GM19455 (cell line): Measurements from ENCODE around the gene POTEH.
"Not testable (repeated sequence)": the region's sequence is repeated elsewhere in the genome, so short reads cannot be mapped to it uniquely, and the experiment has no call there.

Experiments used
- ATAC-seq: cut with Tn5 transposase; IDR thresholded peaks from one replicate; pipeline ENCODE4 v1.9.1; 2021; ENCODE audit not compliant: unreplicated experiment

POTEH gene

DNA sequence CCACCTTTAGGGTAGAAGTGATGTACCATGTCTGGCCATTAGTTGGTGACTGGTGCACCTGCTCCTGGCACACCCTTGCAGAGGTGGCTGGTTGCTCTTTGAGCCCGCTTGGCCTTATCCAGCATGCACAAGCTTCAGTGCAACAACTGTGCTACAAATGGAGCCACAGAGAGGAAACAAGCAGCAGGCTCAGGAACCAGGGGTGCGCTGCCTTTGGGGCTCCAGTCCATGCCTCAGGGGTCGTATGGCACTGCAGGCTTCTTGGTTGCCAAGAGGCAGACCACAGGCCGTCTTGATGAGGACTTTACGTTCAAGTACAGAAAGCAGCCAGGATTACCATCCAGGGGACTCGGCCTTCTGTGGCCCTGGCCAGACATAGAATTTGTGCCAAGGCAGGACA, 44.6 kb downstream of the POTEH start:
- not testable (repeated sequence) for ATAC-seq

DNA sequence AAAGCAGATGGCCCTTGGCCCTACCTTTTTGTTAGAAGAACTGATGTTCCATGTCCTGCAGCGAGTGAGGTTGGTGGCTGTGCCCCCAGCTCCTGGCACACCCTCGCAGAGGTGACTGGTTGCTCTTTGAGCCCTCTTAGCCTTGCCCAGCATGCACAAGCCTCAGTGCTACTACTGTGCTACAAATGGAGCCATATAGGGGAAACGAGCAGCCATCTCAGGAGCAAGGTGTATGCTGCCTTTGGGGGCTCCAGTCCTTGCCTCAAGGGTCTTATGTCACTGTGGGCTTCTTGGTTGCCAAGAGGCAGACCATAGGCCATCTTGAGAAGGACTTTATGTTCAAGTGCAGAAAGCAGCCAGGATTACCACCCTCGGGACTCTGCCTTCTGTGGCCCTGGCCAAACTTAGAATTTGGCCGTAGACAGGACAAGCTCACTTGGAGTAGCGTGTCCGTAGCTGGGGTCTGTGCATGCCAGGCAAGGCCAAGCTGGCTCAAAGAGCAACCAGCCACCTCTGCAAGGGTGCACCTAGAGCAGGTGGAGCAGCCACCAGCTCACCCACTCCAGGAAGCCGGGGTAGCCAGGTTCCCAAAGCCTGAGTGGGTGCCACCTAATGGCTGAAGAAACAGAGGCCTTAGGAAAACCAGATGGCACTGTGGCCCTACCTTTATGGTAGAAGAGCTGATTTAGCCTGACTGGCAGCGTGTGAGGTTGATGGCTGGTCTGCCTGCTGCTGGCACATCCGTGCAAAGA, 48.5 kb downstream of the POTEH start:
- ATAC-seq: not testable (repeated sequence)

DNA sequence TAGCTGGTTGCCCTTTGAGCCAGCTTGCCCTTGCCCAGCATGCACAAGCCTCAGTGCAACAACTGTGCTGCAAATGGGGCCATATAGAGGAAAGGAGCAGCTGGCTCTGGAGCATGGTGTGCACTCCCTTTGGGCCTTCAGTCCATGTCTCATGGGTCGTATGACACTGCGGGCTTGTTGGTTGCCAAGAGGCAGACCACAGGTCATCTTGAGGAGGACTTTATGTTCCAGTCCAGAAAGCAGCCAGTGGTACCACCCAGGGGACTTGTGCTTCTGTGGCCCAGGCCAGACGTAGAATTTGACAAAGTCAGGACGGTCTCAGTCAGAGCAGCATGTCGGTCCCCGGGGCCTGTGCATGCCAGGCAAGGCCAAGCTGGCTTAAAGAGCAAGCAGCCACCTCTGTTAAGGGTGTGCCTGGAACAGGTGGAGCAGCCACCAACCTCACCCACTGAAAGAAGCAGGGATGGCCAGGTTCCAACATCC, 49.1 kb downstream of the POTEH start:
- not testable (repeated sequence) for ATAC-seq

- not testable (repeated sequence) for ATAC-seq
These were observed 58.0 kb downstream of the POTEH start for GRCh38 chr22:15747636-15748323.

GRCh38 chr22:15749181-15749970, 59.5 kb downstream of the POTEH start:
- ATAC-seq: not testable (repeated sequence)

DNA sequence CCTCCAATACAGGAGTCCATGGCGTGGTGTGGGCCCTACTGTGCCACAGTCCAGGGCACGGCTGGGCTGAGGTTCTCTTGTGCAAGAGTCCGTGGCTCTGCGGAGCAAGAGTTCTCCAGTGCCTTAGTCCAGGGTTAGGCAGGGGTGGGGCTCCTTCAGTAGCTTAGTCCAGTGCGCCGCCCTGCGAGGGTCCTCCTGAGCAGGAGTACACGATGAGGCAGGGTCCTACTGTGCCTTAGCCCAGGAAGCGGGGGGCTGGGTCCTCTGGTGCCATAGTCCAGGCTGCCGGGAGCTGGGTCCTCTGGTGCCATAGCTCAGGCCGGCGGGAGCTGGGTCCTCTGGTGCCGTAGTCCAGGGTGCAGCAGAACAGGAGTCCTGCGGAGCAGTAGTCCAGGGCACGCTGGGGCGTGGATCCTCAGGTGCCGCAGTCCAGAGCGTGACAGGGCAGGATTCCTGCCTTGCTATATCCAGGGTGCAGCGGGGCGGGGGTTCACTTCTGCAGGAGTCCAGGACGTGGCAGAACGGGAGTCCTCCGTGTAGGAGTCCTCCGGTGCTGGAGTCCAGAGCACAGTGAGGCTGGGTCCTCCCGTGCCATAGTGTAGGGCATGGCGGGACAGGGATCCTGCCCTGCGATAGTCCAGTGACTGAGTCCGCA, 69.7 kb downstream of the POTEH start:
- not testable (repeated sequence) for ATAC-seq

DNA sequence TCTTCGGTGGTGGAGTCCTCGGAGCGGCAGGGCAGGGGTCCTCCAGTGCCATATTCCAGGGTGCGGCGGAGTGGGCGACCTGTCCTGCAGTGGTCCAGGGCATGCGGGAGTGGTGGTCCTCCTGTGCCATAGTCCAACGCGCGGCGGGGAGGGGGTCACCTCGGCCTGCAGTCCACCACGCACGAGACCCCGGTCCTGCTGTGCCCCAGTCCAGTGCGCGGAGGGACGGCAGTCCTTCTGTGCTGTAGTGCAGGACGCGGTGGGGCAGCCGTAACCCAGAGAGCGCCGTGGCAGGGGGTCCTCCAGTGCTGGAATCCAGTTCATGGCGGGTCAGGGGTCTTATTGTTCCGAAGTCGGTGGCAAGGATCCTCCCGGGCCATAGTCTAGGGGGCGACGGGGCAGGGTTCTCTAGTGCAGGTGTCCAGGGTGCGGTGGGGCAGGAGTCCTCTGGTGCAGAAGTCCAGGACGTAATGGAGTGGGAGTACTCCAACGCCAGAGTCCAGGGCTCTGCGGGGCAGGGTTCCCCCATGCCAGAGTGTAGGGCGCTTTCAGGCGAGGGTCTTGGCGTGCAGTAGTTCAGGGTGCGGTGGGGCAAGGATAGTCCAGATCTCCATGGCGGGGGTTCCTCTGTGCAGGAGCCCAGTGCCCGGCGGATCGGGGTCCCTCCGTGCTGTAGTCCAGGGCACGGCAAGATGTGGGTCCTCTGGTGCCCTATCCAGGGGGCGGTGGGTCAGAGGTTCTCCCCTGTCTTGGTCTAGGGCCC, 70.7 kb downstream of the POTEH start:
- not testable (repeated sequence) for ATAC-seq

- not testable (repeated sequence) for ATAC-seq
These were observed 71.4 kb downstream of the POTEH start for GRCh38 chr22:15761151-15761777.

- not testable (repeated sequence) for ATAC-seq
These were observed 73.7 kb downstream of the POTEH start for GRCh38 chr22:15763559-15763958.
